ENCODE results near the gene FIGN. TPM values are rescaled to one million over a fixed set of nuclear protein-coding genes. Genes with fewer than 3 reads are reported as not detected.

FIGN gene
- total and polyA plus RNA-seq, 5 donors, result 2.7 to 13.8 (median 9.8) TPM

DNA sequence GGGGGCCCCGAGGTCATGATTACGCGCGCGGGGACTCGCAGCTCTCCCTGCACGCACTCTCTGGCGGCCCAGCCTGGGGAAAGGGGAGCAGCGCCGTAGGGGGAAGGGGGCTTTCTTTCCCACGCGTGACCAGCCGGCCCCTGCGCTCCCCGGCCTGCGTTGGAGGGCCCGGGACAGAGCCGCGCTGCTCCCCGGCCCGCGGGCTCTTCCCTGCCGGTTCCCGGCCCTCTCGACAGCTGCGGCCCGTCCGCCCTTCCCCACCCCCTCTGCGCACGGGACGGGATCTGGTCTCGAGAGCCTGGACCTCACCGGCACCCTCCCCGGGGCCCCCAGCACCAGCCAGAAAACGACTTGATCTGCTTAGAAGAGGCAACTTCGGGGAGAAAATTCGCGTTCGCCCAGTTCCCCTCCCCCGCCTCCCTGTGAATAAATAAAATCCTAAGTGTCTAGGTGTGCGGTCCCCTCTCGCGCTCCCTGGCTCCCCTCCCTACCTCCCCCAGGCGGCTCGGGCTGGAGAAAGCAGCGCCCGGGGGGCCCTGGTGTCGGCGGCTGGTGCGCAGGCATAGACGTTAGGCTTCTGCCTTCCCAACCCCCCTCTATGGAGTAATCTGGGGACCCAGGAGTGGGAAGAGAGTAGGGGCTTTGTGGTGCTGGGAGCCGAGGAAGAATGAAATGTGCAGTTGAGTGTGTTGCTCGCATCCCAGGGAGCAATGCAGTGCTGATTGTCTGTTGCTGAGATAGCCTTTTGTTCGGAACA, 803 bp upstream of the FIGN start:
- Histone ChIP-seq H3K27me3 (ENCODE audit: control insufficient read depth, insufficient read depth) (no peaks in the 10 kb centered on the region), H3K9me3 (ENCODE audit: control insufficient read depth, low read length) (no peaks in the 10 kb centered on the region), H3K27ac (ENCODE audit: low read length) (peak overlapping the region; percentile 99), H3K4me1 (ENCODE audit: control insufficient read depth, insufficient read depth, low read length) (no peaks in the 10 kb centered on the region), H3K4me3 (ENCODE audit: low read length) (peak overlapping the region; percentile 98)
- intact Hi-C loops (cut with DNase I), result loop anchor here in 2 of 4 donors (10.0 kb wide), 2 partner anchors 308 to 392 kb away; no protein-coding TSS in a partner anchor
- DNase-seq, result peak; percentile 54 to 83 (median 81)
- WGBS, result 1% methylated on average over 54 of the region's 54 CpGs
- peak; percentile 69 to 75 for ATAC-seq

DNA sequence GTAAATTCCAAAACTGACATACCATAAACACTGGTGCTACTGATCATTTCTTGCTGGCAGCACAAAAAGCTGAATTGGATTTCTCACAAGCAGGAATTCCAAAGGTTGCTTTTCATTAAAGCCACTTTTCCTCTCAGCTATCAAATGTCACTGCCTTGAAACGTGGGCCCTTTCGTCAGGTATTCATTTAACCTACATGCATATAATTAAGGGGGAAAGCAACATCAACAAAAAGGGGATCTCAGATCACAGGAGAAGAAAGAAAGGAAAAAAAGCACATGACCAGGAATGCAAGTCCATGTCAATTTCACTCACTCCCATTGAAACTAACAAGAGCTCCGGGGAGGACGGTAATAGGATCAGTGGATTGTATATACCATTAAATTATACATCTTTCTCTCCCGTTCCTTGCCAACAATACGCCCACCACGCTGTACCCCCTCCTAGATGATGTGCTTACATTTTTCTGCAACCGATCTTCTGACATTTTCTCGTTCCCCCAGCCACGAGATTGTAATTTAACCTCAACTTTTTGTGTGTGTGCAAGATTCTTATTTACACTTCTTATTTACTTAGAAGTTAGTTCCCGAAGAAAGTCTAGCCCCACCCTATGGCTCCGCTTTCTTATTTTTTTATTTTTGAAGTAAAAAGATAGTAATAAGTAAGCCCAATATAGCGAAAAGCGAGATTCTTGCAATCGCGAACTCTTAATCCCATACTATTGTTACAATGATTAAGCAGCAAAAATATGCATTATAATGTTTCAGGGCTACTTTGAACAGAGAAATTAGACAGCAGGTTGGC, 725 bp downstream of the FIGN start:
- Histone ChIP-seq H3K9me3 (ENCODE audit: control insufficient read depth, low read length) (no peaks in the 10 kb centered on the region), H3K4me1 (ENCODE audit: control insufficient read depth, insufficient read depth, low read length) (no peaks in the 10 kb centered on the region), H3K27ac (ENCODE audit: low read length) (peak overlapping the region; percentile 79), H3K27me3 (ENCODE audit: control insufficient read depth, insufficient read depth) (no peaks in the 10 kb centered on the region), H3K4me3 (ENCODE audit: low read length) (peak overlapping the region; percentile 98)
- ATAC-seq, result no peak
- 2% methylated on average over 16 of the region's 16 CpGs for WGBS
- intact Hi-C loops (cut with DNase I), result loop anchor here in 2 of 4 donors (10.0 kb wide), 2 partner anchors 310 to 390 kb away; no protein-coding TSS in a partner anchor
- DNase-seq, result no peak

DNA sequence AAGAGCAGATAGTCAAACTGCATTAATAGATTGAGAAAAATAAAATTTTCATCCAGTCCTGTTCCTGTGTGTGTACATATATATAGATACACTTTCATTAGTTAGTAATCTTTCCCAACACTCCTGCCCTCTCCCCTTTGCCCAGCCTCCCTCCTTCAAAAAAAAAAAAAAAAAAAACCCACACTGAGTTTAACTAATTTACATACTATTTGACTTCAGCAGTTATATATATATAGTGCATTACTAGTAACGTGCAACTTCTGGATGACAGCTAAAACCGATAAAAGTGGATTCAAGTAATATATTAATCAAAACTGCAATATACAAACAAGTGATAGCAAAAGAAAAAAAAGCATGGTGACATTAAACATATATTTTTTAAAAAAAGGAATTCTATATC, 1.4 kb downstream of the FIGN start:
- no peak overlapping the region for H3K27ac ChIP-seq (ENCODE audit: low read length)
- no peak for DNase-seq
- intact Hi-C loops (cut with DNase I), result loop anchor here in 2 of 4 donors (10.0 kb wide), 2 partner anchors 310 to 390 kb away; no protein-coding TSS in a partner anchor
- H3K9me3 ChIP-seq (ENCODE audit: control insufficient read depth, low read length), result no peaks in the 10 kb centered on the region
- 29% methylated on average over 2 of the region's 2 CpGs for WGBS
- no peak for ATAC-seq
- H3K4me1 ChIP-seq (ENCODE audit: control insufficient read depth, insufficient read depth, low read length), result no peaks in the 10 kb centered on the region
- H3K27me3 ChIP-seq (ENCODE audit: control insufficient read depth, insufficient read depth), result no peaks in the 10 kb centered on the region
- peak overlapping the region; percentile 98 for H3K4me3 ChIP-seq (ENCODE audit: low read length)

DNA sequence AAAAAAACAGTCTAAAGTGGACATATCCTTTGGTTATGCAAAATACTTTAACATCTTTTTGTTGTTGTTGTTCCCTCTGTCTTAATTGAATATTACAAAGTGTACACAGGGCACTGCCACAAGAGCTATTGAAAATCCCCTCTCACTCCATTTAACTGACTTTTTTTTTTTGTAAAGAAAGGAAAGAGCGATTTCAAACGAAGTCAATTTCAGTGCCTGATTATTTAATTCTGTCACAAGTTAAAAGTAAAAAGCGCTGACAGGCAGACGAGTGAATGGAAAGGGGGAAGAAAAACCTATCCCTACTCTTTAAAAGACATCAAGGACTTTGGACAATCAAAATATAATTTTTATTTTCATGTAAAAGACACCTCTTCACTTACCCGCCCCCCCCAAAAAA, 1.9 kb downstream of the FIGN start:
- ATAC-seq, result no peak
- intact Hi-C loops (cut with DNase I), result loop anchor here in 2 of 4 donors (2.0 to 10.0 kb wide), 3 partner anchors 75 to 389 kb away; no protein-coding TSS in a partner anchor
- H3K27me3 ChIP-seq (ENCODE audit: control insufficient read depth, insufficient read depth), result no peaks in the 10 kb centered on the region
- 38% methylated on average over 5 of the region's 5 CpGs for WGBS
- no peak overlapping the region for H3K27ac ChIP-seq (ENCODE audit: low read length)
- DNase-seq, result no peak
- H3K4me3 ChIP-seq (ENCODE audit: low read length), result peak overlapping the region; percentile 98
- H3K4me1 ChIP-seq (ENCODE audit: control insufficient read depth, insufficient read depth, low read length), result no peaks in the 10 kb centered on the region
- H3K9me3 ChIP-seq (ENCODE audit: control insufficient read depth, low read length), result no peaks in the 10 kb centered on the region

DNA sequence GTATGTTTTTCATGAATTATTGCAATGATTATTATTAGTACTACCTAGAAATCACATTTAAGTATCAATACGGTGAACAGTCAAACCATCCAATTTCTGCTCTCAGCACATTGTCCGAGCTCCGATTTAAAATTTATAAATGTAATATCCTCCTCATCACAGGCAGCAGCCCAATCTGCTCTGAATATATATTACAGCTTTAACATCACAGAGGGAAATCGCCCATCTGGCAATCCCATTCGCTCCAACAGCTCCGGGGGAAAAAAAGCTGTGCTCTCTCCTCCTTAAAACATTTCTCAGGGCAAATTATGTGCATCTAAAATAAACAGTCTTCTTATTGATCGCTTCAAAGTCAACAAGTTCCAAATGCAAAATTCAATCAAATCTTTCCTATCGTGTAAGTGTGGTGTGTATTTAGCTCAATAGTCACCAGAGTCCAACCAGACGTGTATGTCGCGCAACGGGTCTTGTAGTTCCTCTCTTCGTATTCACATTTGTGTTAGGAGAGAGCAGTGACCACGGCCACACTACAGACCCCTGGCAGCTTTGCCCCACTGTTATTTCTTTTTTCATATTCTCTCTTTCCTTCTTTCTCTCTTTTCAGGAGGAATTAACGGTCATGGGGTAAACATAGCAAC, 2.4 kb downstream of the FIGN start:
- Histone ChIP-seq H3K4me1 (ENCODE audit: control insufficient read depth, insufficient read depth, low read length) (no peaks in the 10 kb centered on the region), H3K4me3 (ENCODE audit: low read length) (peak overlapping the region; percentile 98), H3K27ac (ENCODE audit: low read length) (peak overlapping the region; percentile 85), H3K27me3 (ENCODE audit: control insufficient read depth, insufficient read depth) (no peaks in the 10 kb centered on the region), H3K9me3 (ENCODE audit: control insufficient read depth, low read length) (no peaks in the 10 kb centered on the region)
- intact Hi-C loops (cut with DNase I), result loop anchor here in 2 of 4 donors (2.0 to 10.0 kb wide), 3 partner anchors 75 to 389 kb away; no protein-coding TSS in a partner anchor
- ATAC-seq (no peak), DNase-seq (peak in 1 of 3 donors; percentile 49)
- WGBS, result 26% methylated on average over 15 of the region's 15 CpGs

DNA sequence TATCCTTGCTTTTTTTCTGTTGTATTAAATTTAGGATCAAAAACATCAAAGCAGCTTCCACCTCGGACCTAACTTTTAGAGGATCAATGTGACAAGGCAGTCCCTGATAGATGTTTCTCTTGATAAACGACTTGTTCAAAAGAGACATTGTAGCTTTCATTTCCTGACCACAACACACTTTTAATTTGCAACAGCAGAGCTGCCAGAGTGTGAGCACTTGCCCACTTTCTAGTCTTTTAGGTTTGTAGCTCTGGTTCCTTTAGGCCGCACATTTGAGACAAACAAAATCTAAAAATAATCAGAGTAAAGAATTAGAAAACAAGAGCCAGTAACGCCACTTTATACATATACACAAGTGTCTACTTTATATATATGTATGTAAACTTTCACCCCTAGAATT, 3.1 kb downstream of the FIGN start:
- intact Hi-C loops (cut with DNase I), result loop anchor here in 2 of 4 donors (2.0 to 10.0 kb wide), 3 partner anchors 74 to 388 kb away; no protein-coding TSS in a partner anchor
- DNase-seq (no peak), ATAC-seq (no peak)
- 22% methylated on average over 4 of the region's 4 CpGs for WGBS
- H3K27ac ChIP-seq (ENCODE audit: low read length), result peak overlapping the region; percentile 71
- H3K27me3 ChIP-seq (ENCODE audit: control insufficient read depth, insufficient read depth), result no peaks in the 10 kb centered on the region
- H3K4me3 ChIP-seq (ENCODE audit: low read length), result peak overlapping the region; percentile 98
- H3K4me1 ChIP-seq (ENCODE audit: control insufficient read depth, insufficient read depth, low read length), result no peaks in the 10 kb centered on the region
- no peaks in the 10 kb centered on the region for H3K9me3 ChIP-seq (ENCODE audit: control insufficient read depth, low read length)

DNA sequence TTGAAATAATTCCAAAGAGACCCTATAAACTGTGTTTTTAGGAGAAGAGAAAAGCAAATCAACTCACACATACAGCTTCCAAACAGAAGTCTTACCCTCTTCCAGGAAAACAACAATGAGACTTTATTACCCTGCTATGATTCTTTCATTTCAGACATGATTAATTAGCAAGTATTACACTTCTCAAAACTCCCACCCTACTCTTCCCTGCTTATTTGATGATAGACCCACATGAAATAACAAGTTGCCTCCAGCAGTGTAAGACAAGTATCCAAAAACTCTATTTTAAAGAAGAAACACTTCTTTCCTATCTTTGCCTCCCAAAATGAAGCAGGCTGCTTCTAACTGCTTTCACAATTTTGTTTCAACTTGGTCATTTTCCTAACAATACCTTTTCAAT, 4.1 kb downstream of the FIGN start:
- Histone ChIP-seq H3K27ac (ENCODE audit: low read length) (no peak overlapping the region), H3K9me3 (ENCODE audit: control insufficient read depth, low read length) (no peaks in the 10 kb centered on the region), H3K4me1 (ENCODE audit: control insufficient read depth, insufficient read depth, low read length) (no peaks in the 10 kb centered on the region), H3K27me3 (ENCODE audit: control insufficient read depth, insufficient read depth) (no peaks in the 10 kb centered on the region), H3K4me3 (ENCODE audit: low read length) (peak overlapping the region; percentile 53)
- no peak for ATAC-seq
- intact Hi-C loops (cut with DNase I), result loop anchor here in 2 of 4 donors (2.0 to 10.0 kb wide), 3 partner anchors 73 to 387 kb away; no protein-coding TSS in a partner anchor
- no peak for DNase-seq

DNA sequence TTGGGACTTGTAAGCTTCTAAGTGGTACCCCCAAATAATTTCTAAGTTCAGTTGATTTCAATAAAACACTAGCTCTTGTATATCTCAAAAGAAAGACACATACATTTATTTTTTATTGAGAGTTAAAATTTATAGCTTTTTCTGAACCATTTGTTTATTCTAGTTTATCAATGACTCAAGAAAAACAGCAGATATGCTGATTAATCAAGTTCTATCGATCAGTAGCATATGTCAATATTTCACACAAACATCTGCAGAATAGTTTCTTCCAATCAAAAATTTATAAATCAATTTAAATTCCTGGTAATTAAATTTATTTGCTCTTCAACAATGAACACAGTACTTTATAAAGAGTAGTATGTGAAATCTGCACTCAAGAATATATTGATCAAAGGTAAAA, 5.3 kb downstream of the FIGN start:
- 90% methylated on average over 1 of the region's 1 CpG for WGBS
- Histone ChIP-seq H3K4me3 (ENCODE audit: low read length) (peak overlapping the region; percentile 25), H3K27ac (ENCODE audit: low read length) (no peak overlapping the region), H3K9me3 (ENCODE audit: control insufficient read depth, low read length) (no peaks in the 10 kb centered on the region), H3K27me3 (ENCODE audit: control insufficient read depth, insufficient read depth) (no peaks in the 10 kb centered on the region), H3K4me1 (ENCODE audit: control insufficient read depth, insufficient read depth, low read length) (no peaks in the 10 kb centered on the region)
- no peak for DNase-seq
- intact Hi-C loops (cut with DNase I), result loop anchor here in 2 of 4 donors (10.0 kb wide), 2 partner anchors 314 to 386 kb away; no protein-coding TSS in a partner anchor
- no peak for ATAC-seq

DNA sequence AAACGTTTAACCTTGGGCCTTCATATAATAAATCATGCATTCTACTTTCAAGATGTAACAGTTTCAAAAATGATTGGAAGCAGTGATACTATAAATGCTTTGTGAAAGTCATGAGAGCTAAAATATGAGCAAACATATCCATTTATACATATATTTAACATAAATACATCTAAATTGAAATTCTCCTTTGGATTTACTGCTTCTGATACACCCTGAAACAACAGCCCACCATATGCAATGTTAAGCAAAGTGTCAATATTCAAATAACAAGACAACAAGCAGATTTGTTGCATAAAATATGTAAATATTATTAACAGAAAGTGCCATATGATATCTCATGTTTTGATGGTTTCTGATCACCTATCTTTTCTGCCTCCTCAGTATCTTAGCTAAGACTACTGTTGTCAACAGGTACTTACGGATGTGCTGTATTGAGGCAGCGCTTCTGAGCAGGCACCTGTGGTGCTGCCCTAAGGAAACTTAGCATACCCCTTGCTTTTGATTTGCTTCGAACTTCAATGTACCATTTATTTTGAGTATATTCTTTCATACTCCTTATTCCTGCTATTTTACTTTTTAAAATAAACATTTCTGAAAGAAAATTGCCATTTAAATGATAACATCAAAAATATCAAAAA, 6.1 kb downstream of the FIGN start:
- Histone ChIP-seq H3K4me3 (ENCODE audit: low read length) (peak overlapping the region; percentile 35), H3K4me1 (ENCODE audit: control insufficient read depth, insufficient read depth, low read length) (no peaks in the 10 kb centered on the region), H3K9me3 (ENCODE audit: control insufficient read depth, low read length) (no peaks in the 10 kb centered on the region), H3K27ac (ENCODE audit: low read length) (peak overlapping the region; percentile 58), H3K27me3 (ENCODE audit: control insufficient read depth, insufficient read depth) (no peaks in the 10 kb centered on the region)
- DNase-seq (no peak), ATAC-seq (no peak)
- intact Hi-C loops (cut with DNase I), result loop anchor here in 2 of 4 donors (10.0 kb wide), 2 partner anchors 315 to 385 kb away; no protein-coding TSS in a partner anchor
- 78% methylated on average over 4 of the region's 4 CpGs for WGBS

DNA sequence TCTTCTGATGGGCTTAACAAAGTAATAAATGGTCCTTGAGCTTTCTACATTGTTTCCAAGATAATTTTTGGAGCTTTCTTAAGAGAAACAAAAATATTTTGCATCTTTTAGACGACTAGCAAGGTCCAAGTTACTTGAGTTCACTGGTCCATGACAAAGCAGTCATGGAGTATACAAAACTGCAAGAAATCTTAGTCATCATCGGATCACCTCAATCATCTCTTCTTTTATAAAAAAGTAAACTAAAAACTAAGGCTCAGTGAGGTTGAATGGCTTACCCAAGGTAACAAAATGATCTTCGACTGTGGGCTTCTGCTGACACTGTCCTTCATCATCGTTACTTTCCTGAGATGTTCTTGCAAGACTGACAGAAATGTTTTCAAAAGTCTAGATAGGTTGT, 11.9 kb downstream of the FIGN start:
- Histone ChIP-seq H3K4me1 (ENCODE audit: control insufficient read depth, insufficient read depth, low read length) (peaks cover 2% of the 10 kb centered on the region), H3K4me3 (ENCODE audit: low read length) (no peak overlapping the region), H3K9me3 (ENCODE audit: control insufficient read depth, low read length) (no peaks in the 10 kb centered on the region), H3K27me3 (ENCODE audit: control insufficient read depth, insufficient read depth) (no peaks in the 10 kb centered on the region), H3K27ac (ENCODE audit: low read length) (no peak overlapping the region)
- intact Hi-C loops (cut with DNase I), result no loop called here
- ATAC-seq (no peak), DNase-seq (no peak)
- 88% methylated on average over 4 of the region's 4 CpGs for WGBS
